SH-SY5Y (cell line): Measurements from ENCODE around the gene IL16.

Experiments
- GATA2 ChIP-seq: IDR thresholded peaks from 2 replicates; pipeline ENCODE4 v1.6.1; 2011; ENCODE audit warnings: mild to moderate bottlenecking, low read depth, low read length
- GATA3 ChIP-seq: IDR thresholded peaks from 2 replicates; pipeline ENCODE4 v1.6.1; 2011; ENCODE audit warnings: low read depth, mild to moderate bottlenecking, low read length, moderate library complexity

- TF ChIP-seq GATA3 (no peak), GATA2 (no peak)
These were observed at the start of gene IL16 for GRCh38 chr15:81196576-81197254.
